K562 (cell line): ENCODE measurements around the gene TMCO4. TPM values are rescaled to one million over a fixed set of nuclear protein-coding genes. Genes with fewer than 3 reads are reported as not detected.

Experiments used
- ATAC-seq: fragments of 200-7000 bp; cut with Tn5 transposase; 3 replicates; pipeline ENCODE4 v1.9.1; 2020; ENCODE audit warnings: moderate library complexity
- BruUV-seq: library from RNA; stranded (reverse); fragments of 400-500 nt; replicated peaks from 2 replicates; lab custom pipeline; 2021; lab: Mats Ljungman, UMichigan
- CTCF ChIA-PET: fragments of 300-600 bp; formaldehyde crosslinking; extraction: SDS; loops from one replicate; lab custom pipeline; 2021; ENCODE audit warnings: low intra/inter-chr PET ratio; lab: Yijun Ruan, JAX
- POLR2A ChIA-PET: fragments of 300-600, 350-650 bp; sonication (Branson Sonifier 250); formaldehyde crosslinking; extraction: SDS; loops from one replicate; lab custom pipeline; 2021; ENCODE audit warnings: antibody characterized with exemption, inconsistent platforms; lab: Yijun Ruan, JAX
- DNase-seq, 4 experiments: peaks; one replicate each; pipeline versions ENCODE4 v3.0.0 to v3.0.0-alpha.2; 2011 to 2018; ENCODE audit warnings: low spot score in 3 of 4, mixed read lengths in 3 of 4; ENCODE audit errors: extremely low read depth in 1 of 4
- FAIRE-seq: peaks from 2 replicates; lab custom pipeline; 2011; peaks lifted over from hg19 to GRCh38; lab: Jason Lieb, UNC
- H2AFZ ChIP-seq: 2 replicates; pipeline ENCODE4 v1.6.0; 2011; ENCODE audit warnings: low read depth, low read length, control low read depth, inconsistent platforms
- H3K27ac ChIP-seq: fragments of 200-600 bp; 3 replicates; pipeline ENCODE4 v1.8.0; 2011; ENCODE audit warnings: low read depth, mild to moderate bottlenecking, control low read depth, inconsistent platforms, low read length, moderate library complexity, mixed read lengths; ENCODE audit errors: extremely low read depth
- H3K27me3 ChIP-seq, 2 experiments: fragments of 300-600 bp in 1 of 2; 2 replicates in 1 of 2; 3 replicates in 1 of 2; pipeline versions ENCODE4 v1.6.0 to v1.8.0; 2011; ENCODE audit warnings: inconsistent platforms in 2 of 2, low read length in 2 of 2, mild to moderate bottlenecking in 1 of 2, mixed read lengths in 1 of 2, moderate library complexity in 1 of 2; ENCODE audit not compliant: control insufficient read depth in 2 of 2, insufficient read depth in 2 of 2
- H3K36me3 ChIP-seq: fragments of 300-600 bp; 3 replicates; pipeline ENCODE4 v1.8.0; 2011; ENCODE audit warnings: mild to moderate bottlenecking, low read length, inconsistent platforms; ENCODE audit not compliant: control insufficient read depth, insufficient read depth
- H3K4me1 ChIP-seq, 2 experiments: fragments of 200-600 bp in 1 of 2; replicated peaks in 1 of 2; 2 replicates in 1 of 2; 3 replicates in 1 of 2; pipeline versions ENCODE4 v1.5.1 to v1.8.0; 2011; ENCODE audit warnings: inconsistent platforms in 2 of 2, low read length in 2 of 2, mild to moderate bottlenecking in 1 of 2, mixed read lengths in 1 of 2, moderate library complexity in 1 of 2; ENCODE audit not compliant: control insufficient read depth in 2 of 2, insufficient read depth in 2 of 2
- H3K4me2 ChIP-seq: 2 replicates; pipeline ENCODE4 v1.6.1; 2011; ENCODE audit warnings: low read length, control low read depth, inconsistent platforms, mixed read lengths; ENCODE audit not compliant: insufficient read depth
- H3K4me3 ChIP-seq: fragments of 200-600 bp; sonication (generic), shearing (Covaris generic); 2 replicates; pipeline ENCODE4 v1.5.1; 2016; ENCODE audit warnings: control low read depth, inconsistent platforms
- H3K79me2 ChIP-seq: fragments of 200-600 bp; 3 replicates; pipeline ENCODE4 v1.8.0; 2011; ENCODE audit warnings: low read length, inconsistent platforms; ENCODE audit not compliant: control insufficient read depth, insufficient read depth
- H3K9ac ChIP-seq, 2 experiments: 2 replicates each; pipeline versions ENCODE4 v1.6.0 to v1.6.1; 2011; ENCODE audit warnings: low read depth in 2 of 2, low read length in 2 of 2, control low read depth in 1 of 2, inconsistent platforms in 1 of 2, mild to moderate bottlenecking in 1 of 2, mixed read lengths in 1 of 2; ENCODE audit not compliant: insufficient read depth in 1 of 2
- H3K9me1 ChIP-seq: one replicate; pipeline ENCODE4 v1.6.0; 2011; ENCODE audit warnings: inconsistent platforms, mild to moderate bottlenecking, low read length, moderate library complexity; ENCODE audit not compliant: control insufficient read depth, insufficient read depth
- H3K9me3 ChIP-seq: replicated peaks from 2 replicates; pipeline ENCODE4 v1.5.1; 2011; ENCODE audit warnings: low read depth, low read length, inconsistent platforms; ENCODE audit not compliant: control insufficient read depth, insufficient read depth
- H4K20me1 ChIP-seq: replicated peaks from 2 replicates; pipeline ENCODE4 v1.6.1; 2011; ENCODE audit warnings: low read length, inconsistent platforms, mixed read lengths; ENCODE audit not compliant: control insufficient read depth, insufficient read depth
- ATF1 ChIP-seq, 2 experiments: fragments of 450-650 bp in 1 of 2; IDR thresholded peaks; 2 replicates each; pipeline ENCODE4 v1.6.1; 2016; ENCODE audit warnings: missing compliant biosample characterization in 1 of 2, missing genetic modification characterization in 1 of 2
- CREB3 ChIP-seq: fragments of 450-650 bp; conservative IDR thresholded peaks from 2 replicates; pipeline ENCODE4 v1.6.1; 2016; ENCODE audit warnings: missing genetic modification characterization, low read depth, mild to moderate bottlenecking, missing compliant biosample characterization, moderate library complexity
- FOS ChIP-seq: IDR thresholded peaks from 3 replicates; pipeline ENCODE4 v1.6.1; 2011; ENCODE audit not compliant: insufficient read length; ENCODE audit errors: extremely low read depth
- FOXJ3 ChIP-seq: sonication (generic); formaldehyde crosslinking; IDR thresholded peaks from 2 replicates; pipeline ENCODE4 v1.4.0; 2020; ENCODE audit warnings: mild to moderate bottlenecking, missing genetic modification reagents
- MCM2 ChIP-seq: fragments of 450-650 bp; IDR thresholded peaks from 2 replicates; pipeline ENCODE4 v1.6.1; 2017; ENCODE audit warnings: low read depth, mild to moderate bottlenecking
- MED1 ChIP-seq: sonication (generic); formaldehyde crosslinking; IDR thresholded peaks from 2 replicates; pipeline ENCODE4 v1.8.1; 2023; ENCODE audit warnings: missing genetic modification reagents, borderline replicate concordance
- MIER1 ChIP-seq: fragments of 450-650 bp; IDR thresholded peaks from 2 replicates; pipeline ENCODE4 v1.6.1; 2016; ENCODE audit warnings: antibody characterized with exemption, mild to moderate bottlenecking, low read depth
- NCOA6 ChIP-seq: fragments of 450-650 bp; IDR thresholded peaks from 2 replicates; pipeline ENCODE4 v1.6.1; 2017; ENCODE audit warnings: mild to moderate bottlenecking
- NRF1 ChIP-seq, 2 experiments: fragments of 450-650 bp; IDR thresholded peaks in 1 of 2; conservative IDR thresholded peaks in 1 of 2; 2 replicates each; pipeline ENCODE4 v1.6.1; 2014; ENCODE audit warnings: mild to moderate bottlenecking in 2 of 2
- POLR2B ChIP-seq: fragments of 450-650 bp; IDR thresholded peaks from 2 replicates; pipeline ENCODE4 v1.6.1; 2018; ENCODE audit warnings: low read depth; ENCODE audit not compliant: partially characterized antibody
- STAT6 ChIP-seq: sonication (generic); formaldehyde crosslinking; IDR thresholded peaks from 2 replicates; pipeline ENCODE4 v1.8.1; 2023; ENCODE audit warnings: mild to moderate bottlenecking, missing genetic modification reagents
- U2AF2 ChIP-seq: fragments of 200-400 bp; formaldehyde crosslinking; optimal IDR thresholded peaks from 2 replicates; pipeline ENCODE3; 2017; ENCODE audit warnings: low read depth, mild to moderate bottlenecking, low read length
- ZBTB8A ChIP-seq: fragments of 450-650 bp; IDR thresholded peaks from 2 replicates; pipeline ENCODE4 v1.6.1; 2018; ENCODE audit warnings: mild to moderate bottlenecking, moderate library complexity; ENCODE audit not compliant: partially characterized antibody
- ZNF197 ChIP-seq: fragments of 200-800 bp; sonication (Bioruptor generic); IDR thresholded peaks from 2 replicates; pipeline ENCODE4 v1.6.1; 2016; ENCODE audit warnings: low read depth, missing genetic modification characterization, missing compliant biosample characterization
- ZNF3 ChIP-seq: fragments of 250-450 bp; sonication (Bioruptor Pico); IDR thresholded peaks from 2 replicates; pipeline ENCODE4 v1.5.0; 2021; ENCODE audit warnings: mild to moderate bottlenecking, moderate library complexity
- ZNF584 ChIP-seq: fragments of 200-800 bp; sonication (Bioruptor generic); IDR thresholded peaks from 2 replicates; pipeline ENCODE4 v1.6.1; 2016; ENCODE audit warnings: low read depth, mild to moderate bottlenecking, missing genetic modification characterization, missing compliant biosample characterization
- WGBS: fragments of 100-300 bp; shearing (Covaris generic); methylation state at CpG from one replicate; pipeline ENCODE4 v1.1.6; 2016; ENCODE audit warnings: low coverage, mixed read lengths; ENCODE audit not compliant: insufficient coverage; ENCODE audit errors: missing lambda C conversion rate; 5-methylcytosine and 5-hydroxymethylcytosine counted together
- in situ Hi-C: fragments of 300-500 bp; cut with MboI; formaldehyde crosslinking; loops from 4 replicates; pipeline ENCODE4 v1.15.0; 2018; ENCODE audit warnings: inconsistent platforms, mixed read lengths
- intact Hi-C: fragments of 100-400 bp; cut with micrococcal nuclease; formaldehyde crosslinking; loops from 2 replicates; pipeline ENCODE4 v1.14.2; 2022
- polyA plus RNA-seq, 8 experiments: library from polyadenylated mRNA; depleted of rRNA in 4 of 8; stranded (reverse) in 5 of 8; unstranded in 3 of 8; fragments of >200 nt; fragmentation: Nextera tagmentation in 2 of 8; fragmentation: Illumina TruSeq in 1 of 8; extraction: Ambion mirVana in 2 of 8; extraction: Trizol in 1 of 8; gene quantifications; 2 replicates each; pipeline versions ENCODE4 v1.2.1 to v1.2.3, GENCODE V29; 2011 to 2014; ENCODE audit warnings: inconsistent platforms in 1 of 8, missing spikeins in 1 of 8
- total RNA-seq, 7 experiments: library from RNA; depleted of rRNA in 6 of 7; stranded (reverse); fragments of >200 nt in 6 of 7; fragmentation: Illumina TruSeq in 2 of 7; extraction: Trizol in 2 of 7; gene quantifications; 2 replicates each; pipeline versions ENCODE4 v1.2.1 to v1.2.3, GENCODE V29; 2011 to 2021; ENCODE audit warnings: low replicate concordance in 1 of 7
- TF ChIP-seq, protein P1 (sequence below): fragments of 250-450 bp; sonication (Bioruptor Pico); IDR thresholded peaks from 2 replicates; pipeline ENCODE4 v1.9.0; 2021; ENCODE audit warnings: mild to moderate bottlenecking
- TF ChIP-seq, protein P2 (sequence below): fragments of 250-450 bp; sonication (Bioruptor Pico); IDR thresholded peaks from 2 replicates; pipeline ENCODE4 v1.8.0; 2022; ENCODE audit warnings: moderate library complexity, mild to moderate bottlenecking, inconsistent platforms

Gene TMCO4
- total and polyA plus RNA-seq, 9 of the 15 experiments (the other 6 are each of a cell fraction or from before 2014, with no cell fraction given) = 0.06 to 2.1 (median 1.2) TPM

DNA sequence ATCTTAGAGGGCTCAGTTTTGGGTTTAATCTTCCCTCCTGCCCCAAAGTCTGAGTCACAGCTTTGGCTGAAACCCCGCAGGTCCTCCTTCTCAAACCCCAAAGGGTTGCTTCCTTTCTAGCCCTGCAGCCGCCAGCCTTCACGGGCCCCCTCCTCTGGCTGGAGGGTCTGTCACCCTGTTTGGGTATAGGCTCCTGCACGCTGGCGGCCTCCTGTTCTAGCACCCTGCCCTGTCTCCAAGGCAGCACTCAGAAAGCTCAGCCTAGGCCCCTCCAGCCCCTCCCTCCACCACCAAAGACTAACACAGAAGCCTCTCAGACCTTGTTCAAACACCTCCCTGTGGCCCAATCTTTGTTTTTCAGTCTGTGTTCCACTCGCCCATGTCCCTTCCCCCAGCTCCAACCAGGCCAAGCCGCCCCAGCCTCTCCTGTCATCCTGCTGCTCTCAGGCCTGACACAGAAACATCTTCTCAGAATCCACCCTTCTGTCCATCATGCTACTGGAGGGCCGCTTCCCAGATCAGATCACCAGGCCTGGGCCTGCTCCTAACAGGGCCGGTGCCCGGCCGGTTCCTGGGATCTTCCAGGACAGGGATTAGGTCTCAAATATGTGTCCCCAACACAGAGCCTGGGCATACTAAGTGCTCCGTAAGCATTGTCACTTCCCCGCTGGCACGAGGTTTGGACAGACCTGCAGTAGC, 99.5 kb downstream of the TMCO4 start:
- ATAC-seq (no peak), DNase-seq (no peak), FAIRE-seq (no peak)
- ChIA-PET CTCF (no interaction called here), POLR2A (interaction anchor here (0.6 kb wide), 1 partner anchor 124 kb away, joined by 3 read pairs; no protein-coding TSS in a partner anchor)
- no peak overlapping the region for H3K4me2 ChIP-seq
- H3K79me2 ChIP-seq = no peaks in the 10 kb centered on the region
- H3K9me1 ChIP-seq = no peaks in the 10 kb centered on the region
- TF ChIP-seq MCM2 (no peak), CREB3 (tag) (no peak), ZNF197 (CRISPR knock-in tag) (no peak), POLR2B (no peak), FOS (no peak), NRF1 (conservative IDR thresholded peaks at IDR 0.05 in 1 of 2, IDR thresholded peaks at IDR 0.05 in 1 of 2) (no peak), ZBTB8A (no peak), U2AF2 (no peak), ATF1 (CRISPR knock-in tag; IDR thresholded peaks at IDR 0.05) (no peak), ATF1 (tag; IDR thresholded peaks at IDR 0.05) (no peak), STAT6 (CRISPR knock-in tag) (no peak), FOXJ3 (CRISPR knock-in tag) (no peak), ZNF584 (CRISPR knock-in tag) (no peak), MIER1 (no peak), MED1 (no peak), ZNF3 (no peak), NCOA6 (no peak)
- TF ChIP-seq, protein P1, sequence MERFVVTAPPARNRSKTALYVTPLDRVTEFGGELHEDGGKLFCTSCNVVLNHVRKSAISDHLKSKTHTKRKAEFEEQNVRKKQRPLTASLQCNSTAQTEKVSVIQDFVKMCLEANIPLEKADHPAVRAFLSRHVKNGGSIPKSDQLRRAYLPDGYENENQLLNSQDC (CRISPR knock-in tag) = no peak
- TF ChIP-seq, protein P2, sequence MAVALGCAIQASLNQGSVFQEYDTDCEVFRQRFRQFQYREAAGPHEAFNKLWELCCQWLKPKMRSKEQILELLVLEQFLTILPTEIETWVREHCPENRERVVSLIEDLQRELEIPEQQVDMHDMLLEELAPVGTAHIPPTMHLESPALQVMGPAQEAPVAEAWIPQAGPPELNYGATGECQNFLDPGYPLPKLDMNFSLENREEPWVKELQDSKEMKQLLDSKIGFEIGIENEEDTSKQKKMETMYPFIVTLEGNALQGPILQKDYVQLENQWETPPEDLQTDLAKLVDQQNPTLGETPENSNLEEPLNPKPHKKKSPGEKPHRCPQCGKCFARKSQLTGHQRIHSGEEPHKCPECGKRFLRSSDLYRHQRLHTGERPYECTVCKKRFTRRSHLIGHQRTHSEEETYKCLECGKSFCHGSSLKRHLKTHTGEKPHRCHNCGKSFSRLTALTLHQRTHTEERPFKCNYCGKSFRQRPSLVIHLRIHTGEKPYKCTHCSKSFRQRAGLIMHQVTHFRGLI (CRISPR knock-in tag) = no peak
- no peak overlapping the region for H3K9ac ChIP-seq
- 2% methylated on average over 14 of the region's 14 CpGs for WGBS
- H3K27me3 ChIP-seq = peaks cover 26 to 74% of the 10 kb centered on the region in 2 experiments
- intact Hi-C loops = no loop called here
- no TSS peak for BruUV-seq
- H3K4me1 ChIP-seq = no peaks in the 10 kb centered on the region
- H2AFZ ChIP-seq = no peak overlapping the region
- no peak overlapping the region for H3K4me3 ChIP-seq
- H3K9me3 ChIP-seq = no peaks in the 10 kb centered on the region
- in situ Hi-C loops = no loop called here
- H3K27ac ChIP-seq = no peak overlapping the region
- peaks cover 13% of the 10 kb centered on the region; the same call in 1 of the 2 replicates for H4K20me1 ChIP-seq
- no peaks in the 10 kb centered on the region for H3K36me3 ChIP-seq
